HUDEP-2 (cell line): ENCODE measurements around the gene EXTL1.

ENCODE experiments used
- DNase-seq, 76 experiments: peaks; one replicate each; lab custom pipeline; 2025; ENCODE audit not compliant: unreplicated experiment in 76 of 76; lab: John Stamatoyannopoulos, UW

EXTL1 gene

DNA sequence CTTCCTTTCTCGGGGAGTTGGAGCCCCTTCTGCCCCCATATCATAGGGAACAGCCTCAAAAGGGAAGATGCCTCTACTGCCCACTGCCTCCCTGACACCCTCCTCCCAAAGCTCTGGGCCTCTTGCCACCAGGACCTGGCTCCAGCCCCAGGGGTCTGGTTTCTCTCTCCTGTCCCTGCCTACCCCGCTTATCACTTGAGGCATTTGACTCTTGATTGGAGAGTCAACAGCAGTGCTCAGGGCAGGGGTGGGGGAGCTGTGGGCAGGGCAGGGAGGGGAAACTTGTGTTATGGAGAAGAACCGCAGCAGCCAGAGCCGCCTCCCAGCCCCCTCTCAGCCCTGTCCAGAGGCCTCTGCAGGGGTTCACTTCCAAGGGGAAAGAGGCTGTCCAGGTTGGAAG lies 45.3 kb downstream of the EXTL1 start:
- peak in 73 of 76 experiments; percentile 46 to 93 (median 82) for DNase-seq

DNA sequence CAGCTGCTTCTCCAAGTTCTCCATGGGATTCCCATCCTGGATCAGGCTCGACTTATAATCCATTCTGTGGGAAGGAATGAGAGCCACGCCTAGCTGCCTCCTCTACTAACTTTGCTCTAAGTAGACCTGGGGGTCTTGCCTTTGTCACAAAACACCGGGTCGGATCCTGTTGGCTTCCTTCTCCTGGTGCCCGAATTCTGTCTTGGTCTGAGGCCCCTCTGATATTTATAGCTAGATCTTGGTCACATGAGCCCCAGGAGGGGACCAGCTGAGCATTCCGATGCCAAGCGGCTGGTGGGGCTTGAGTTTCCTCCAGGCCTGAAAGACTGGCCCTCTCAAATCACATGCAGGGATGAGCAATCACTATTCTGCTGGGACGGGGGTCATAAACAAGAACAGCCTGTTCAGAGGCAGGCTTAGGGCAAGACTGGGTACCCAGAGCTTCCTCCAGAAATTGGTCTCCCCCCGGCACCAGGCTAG lies 45.9 kb downstream of the EXTL1 start, which contains the start of gene TRIM63:
Gene TRIM63, minus strand, starts transcription at position 199 of the 480 bp plus-strand sequence. Its CDS starts 136 bp downstream, at position 63.
- no peak for DNase-seq

DNA sequence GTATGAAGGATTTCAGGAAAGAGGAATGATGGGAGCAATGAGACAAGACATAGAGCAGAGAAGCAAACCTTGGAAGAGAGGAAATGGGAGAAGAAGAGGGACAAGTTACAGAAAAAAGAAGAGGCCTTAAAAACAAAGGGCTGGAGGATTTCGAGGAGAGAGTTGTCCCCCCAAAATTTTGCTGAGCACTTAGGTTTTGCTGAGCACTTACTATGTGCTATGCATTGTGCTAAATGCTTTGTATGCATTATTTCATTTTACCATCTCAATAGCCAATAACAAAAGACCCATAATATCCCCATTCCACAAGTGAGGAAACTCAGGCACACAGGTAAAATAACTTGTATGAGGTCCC lies 48.3 kb downstream of the EXTL1 start:
- no peak for DNase-seq

DNA sequence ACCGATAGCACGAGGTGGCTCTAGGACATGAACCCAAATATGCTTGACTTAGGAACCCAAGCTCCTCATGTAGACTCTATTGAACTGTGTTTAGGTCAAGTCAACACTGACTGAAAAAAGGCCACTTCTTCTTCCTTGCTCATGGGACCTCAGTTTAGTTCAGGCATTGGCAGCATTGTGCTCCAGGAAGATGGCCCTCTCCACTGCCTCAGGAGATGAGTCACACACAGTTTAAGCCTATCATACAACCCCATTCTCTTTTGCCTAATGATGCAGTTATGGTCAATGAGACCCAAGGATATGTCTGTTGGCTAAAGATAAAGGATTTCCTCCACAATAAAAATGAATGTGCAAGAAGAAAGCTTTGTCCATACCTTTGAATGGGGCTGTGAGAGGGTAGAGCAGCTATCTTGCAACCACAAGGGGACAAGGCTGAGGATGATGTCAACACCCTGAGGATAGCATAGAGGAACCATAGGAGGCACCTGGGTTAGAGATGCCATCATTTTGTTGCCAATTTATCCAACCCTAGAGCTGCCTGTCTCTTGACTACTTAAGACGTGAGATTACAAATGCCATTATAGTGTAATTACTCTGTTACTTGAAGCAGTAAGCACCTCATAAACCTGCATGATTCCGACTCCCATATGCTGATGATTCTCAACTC lies 48.9 kb downstream of the EXTL1 start:
- DNase-seq, result peak in 72 of 76 experiments; percentile 23 to 96 (median 72)

DNA sequence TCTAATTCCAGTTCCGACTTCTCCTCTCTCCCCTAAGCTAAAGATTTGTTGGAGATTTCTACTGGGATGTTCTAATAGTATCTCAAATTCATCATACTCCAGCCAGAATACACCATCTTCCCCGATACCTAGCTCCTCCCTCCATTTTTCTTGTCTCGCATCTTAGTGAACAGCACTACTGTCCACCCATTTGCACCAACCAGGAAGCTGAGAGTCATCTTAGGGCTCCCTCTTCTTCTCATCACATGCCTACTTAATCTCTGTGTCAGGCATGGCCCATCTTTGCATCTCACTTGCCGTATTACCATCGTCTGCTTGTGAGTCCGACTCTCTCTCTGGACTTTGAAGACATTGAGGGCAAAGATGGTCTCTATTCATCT lies 49.4 kb downstream of the EXTL1 start:
- no peak for DNase-seq

DNA sequence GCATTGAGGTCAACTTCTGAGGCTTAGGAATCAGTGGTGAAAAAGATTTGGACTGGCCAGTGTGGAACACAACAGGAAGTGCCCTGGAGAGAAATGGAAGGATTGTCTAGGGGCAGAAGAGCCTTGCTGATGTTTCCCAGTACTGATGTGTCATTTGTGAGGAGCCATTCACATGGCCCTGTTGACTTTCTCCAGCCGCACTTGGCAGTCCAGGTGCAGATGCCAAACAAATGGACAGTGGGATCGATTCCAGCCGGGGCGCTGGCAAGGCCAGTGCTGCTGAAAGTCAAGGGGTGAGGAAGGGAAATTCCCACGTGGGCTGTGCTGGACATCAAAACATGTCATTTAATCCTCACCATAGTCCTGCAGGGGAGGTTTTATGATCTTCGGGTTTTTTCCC lies 50.7 kb downstream of the EXTL1 start:
- no peak for DNase-seq

DNA sequence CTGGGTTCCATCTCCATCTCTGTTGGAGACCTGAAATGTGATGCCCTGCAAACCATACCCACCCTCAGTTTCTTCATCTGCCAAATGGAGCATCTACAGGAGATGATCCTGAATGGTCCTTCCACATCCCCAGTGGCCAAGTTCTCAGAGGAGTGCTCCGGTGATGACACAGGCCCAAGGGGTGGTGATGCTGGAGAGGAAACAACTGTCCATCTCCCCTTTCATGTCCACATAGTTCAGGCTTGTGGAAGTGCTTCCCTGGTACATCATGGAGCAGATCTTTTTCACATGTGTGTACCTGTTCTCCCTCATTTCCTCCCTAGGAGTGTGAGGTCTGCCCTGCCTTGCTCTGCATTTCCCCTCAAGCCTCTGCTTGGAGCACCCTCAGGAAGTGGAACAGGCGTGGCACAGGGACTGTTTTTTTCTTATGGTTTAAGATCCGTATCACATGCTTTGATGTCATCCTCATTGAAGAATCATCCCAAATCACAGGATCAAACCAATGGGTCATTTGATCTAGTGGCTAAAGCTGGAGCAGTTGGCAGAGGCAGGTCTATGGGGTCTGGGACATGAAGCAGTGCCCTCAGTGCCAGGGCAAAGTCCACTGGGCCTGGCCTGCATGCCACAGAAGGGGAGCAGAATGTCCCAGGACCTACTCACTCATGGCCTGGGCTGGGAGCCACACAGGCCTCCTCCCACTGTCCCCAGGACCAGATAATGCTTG lies 54.0 kb downstream of the EXTL1 start:
- peak in 5 of 76 experiments; percentile 6 to 20 (median 9) for DNase-seq

DNA sequence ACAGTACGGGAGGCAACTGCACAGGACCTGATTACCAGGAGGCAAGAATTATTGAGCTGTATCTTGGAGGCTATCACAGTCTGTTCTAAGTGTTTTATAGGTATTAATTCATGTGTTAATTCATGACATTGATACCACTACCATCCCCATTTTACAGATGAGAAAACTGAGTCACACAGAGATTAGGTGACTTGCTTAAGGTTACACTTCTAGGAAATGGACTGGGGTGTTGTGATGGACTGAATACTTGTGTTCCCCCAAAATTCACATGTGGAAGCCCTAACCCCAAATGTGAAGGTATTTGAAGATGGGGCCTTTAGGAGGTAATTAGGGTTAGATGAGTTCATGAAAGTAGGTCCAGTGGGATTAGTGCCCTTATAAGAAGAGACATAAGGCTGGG lies 55.9 kb downstream of the EXTL1 start:
- DNase-seq, result no peak

DNA sequence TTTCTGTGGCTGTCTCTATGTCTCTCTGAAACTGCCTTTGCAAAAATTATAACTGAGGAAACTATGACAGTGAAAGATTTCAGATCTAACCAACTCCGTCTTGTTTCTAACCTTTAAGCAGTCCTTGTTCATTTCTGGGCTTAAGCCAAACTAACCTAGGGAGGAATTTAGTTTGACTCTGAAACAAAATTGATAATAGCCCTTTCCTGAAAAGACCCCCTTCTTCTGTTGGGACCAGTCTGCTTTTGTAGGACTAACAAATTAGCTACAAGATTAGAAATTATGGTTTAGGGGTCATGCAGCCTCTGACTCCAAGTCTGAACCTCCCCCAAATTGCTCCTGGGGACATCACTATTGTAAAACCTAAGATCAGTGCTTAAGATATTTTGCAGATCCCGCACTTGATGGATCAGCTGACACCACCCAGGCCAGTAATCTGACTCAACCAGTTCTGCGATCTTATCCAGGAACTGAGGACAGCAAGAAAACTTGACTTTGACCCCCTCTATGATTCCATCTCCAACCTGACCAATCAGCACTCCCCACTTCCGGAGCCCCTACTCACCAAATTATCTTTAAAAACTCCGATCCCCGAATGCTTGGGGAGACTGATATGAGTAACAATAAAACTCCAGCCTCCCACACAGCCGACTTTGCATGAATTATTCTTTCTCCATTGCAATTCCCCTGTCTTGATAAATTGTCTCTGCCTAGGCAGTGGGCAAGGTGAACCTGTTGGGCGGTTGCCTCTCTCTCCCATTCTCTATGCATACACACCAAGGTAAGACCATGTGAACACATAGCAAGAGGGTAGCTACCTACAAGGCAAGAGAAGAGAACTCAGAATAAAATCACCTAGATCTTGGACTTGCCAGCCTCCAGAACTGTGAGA lies 57.0 kb downstream of the EXTL1 start:
- DNase-seq, result peak in 34 of 76 experiments; percentile 9 to 64 (median 27)

DNA sequence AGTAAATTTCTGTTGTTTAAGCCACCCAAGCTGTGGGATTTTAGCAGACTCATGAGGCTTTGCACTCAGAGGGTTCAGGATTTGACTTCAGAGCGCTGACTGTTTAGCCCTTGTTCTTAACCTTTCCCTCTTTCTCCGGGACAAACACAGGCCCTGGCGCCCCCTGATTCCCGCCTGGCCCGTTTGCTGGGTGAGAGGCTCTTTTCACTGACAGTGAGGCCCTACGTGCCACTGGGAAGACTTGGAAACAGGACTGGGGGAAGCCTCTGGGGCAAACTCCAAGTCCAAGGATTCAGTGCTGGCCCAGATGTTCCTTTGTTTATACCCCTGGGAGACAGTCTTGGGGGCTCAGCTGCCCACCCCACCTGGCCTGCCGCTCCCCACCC lies 57.6 kb downstream of the EXTL1 start:
- DNase-seq, result no peak

DNA sequence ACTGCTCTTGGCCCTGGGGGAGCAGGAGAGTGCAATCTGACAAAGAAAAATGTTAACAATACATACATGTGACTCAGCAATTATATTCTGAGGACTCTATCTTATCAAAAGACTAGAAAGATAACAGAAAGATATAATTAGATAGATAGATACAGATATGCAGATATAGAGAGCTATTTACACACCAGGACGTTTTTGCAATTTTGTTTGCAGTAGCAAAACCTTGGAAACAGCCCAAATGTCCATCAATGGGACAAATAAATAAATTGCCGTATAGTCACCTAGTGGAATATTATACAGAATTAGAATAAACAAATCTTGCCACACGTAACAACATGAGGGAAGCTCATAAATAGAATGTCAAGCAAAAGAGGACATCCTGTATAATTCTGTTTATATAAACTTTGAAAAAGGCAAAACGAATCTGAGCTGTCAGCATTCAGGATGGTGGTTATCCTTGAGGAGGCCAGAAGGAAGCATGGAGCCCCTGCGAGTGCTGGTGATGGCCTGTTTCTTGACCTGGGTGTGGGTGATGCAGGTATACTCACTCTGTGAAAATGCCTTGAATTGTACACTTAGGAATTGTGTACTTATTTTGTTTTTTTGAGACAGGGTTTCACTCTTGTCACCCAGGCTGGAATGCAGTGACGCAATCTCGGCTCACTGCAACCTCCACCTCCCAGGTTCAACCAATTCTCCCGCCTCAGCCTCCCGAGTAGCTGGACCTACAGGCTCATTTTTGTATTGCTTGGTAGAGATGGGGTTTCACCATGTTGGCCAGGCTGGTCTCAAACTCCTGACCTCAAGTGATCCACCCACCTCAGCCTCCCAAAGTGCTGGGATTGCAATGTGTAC lies 58.6 kb downstream of the EXTL1 start:
- DNase-seq, result no peak

DNA sequence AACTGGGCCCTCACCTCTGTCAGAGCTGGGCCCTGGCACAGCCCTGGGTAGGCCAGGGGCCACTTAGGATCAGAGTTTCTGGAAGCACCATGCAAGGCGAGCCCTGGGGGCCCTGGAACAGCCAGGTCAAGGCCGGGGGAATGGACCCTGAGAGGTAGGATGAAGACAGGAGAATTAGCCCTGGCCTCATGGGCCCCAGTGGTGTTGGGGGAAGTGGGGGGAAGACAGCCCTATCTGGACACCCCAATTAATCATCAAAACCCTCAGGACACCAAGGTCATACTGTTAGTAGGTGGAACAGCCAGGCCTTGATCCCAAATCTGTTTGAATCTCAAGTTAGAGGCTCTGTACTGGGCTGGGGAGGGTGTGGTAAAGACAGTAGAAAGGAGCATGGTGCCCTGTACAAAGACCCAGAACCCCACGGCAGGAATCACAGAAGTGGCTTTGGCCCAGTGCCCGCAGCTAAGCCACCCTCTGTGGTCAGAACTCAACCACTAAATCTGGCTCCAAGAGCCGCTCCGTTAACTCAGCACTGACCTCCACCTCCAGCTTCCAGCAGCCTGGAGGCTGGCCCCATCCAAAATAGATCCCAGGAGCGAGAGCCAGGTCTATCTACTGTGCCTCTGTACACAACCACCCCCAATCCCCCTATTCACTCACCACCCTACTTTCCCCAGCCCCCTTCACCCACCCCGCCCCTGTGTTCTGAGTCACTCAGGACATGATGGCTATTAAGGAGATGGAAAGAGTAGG lies 59.9 kb downstream of the EXTL1 start:
- peak in 2 of 76 experiments; percentile 6 to 41 for DNase-seq

DNA sequence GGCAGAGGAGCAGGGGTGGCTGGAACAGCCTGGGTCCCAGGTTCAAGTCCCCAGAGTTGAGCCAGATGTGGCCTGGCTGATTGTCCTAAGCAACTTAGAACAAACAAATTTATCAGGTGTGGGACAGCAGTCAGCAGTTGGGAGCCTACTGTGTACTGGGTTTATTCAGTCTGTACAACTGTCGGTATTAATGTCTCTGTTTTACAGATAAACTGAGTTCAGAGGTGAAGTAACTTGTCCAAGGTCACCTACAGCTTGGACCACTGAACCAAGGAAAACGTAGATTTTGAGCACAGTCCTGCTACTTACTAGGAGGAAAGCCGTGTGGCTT lies 60.4 kb downstream of the EXTL1 start:
- no peak for DNase-seq

DNA sequence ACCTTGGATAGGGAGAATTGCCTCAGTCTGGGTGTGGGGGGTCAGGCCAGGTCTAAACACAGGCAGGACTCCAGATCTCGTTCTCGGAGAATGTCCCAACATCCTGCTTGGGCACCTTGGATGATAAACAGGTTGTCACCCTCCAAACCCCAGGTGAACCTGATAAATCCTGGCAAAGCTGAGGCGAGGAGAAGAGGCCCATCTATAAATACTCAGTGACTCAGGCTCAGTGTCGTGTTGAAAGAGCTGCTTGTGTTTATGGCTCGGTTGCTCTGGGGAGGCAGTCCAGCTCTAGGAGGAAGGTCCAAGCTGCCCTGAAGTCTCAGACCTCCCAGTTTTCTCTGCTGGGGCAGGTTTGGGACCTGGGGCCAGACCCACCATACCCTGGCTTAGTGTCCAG lies 61.6 kb downstream of the EXTL1 start:
- DNase-seq, result no peak

DNA sequence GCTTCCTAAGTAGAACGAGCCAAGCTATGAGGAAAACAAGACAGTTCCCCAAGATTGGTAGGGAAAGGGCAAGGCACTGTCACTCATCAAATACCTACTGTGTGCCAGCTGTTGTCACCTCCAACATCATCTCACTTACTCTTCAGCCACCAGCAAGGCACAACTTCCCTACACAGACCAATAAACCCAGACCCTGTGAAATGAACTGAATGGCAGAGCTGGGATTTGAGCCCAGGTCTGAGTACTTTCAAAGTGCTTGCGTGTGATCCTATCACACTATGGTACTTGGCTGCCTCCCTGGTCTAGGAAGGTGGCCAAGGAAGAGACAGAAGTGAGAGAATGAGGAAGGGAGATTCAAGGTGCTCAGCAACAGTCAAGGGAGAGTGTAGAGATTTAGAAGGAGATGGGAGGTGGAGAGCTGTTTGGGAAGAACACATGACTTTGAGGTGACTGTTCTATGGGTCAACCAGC lies 62.6 kb downstream of the EXTL1 start:
- DNase-seq, result no peak

DNA sequence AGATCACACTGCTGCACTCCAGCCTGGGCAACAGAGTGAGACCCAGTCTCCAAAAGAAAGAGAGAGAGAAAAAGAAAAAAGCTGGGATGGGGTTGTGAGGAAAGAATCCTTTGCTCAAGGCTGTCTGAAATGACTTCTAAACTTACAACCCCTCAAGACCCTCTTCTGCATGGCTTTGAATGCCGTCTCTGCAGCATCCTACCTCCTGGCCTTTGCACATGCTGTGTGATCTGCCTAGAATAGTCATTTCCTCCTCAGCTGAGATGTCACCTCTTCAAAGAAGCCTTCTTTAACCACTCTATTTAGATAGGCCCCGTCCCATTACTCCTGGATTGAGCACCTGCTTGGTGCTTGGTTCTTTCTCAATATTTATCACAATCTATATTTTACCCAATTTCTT lies 63.3 kb downstream of the EXTL1 start:
- DNase-seq, result no peak
